ENCODE results near the gene NFAM1.

DNA sequence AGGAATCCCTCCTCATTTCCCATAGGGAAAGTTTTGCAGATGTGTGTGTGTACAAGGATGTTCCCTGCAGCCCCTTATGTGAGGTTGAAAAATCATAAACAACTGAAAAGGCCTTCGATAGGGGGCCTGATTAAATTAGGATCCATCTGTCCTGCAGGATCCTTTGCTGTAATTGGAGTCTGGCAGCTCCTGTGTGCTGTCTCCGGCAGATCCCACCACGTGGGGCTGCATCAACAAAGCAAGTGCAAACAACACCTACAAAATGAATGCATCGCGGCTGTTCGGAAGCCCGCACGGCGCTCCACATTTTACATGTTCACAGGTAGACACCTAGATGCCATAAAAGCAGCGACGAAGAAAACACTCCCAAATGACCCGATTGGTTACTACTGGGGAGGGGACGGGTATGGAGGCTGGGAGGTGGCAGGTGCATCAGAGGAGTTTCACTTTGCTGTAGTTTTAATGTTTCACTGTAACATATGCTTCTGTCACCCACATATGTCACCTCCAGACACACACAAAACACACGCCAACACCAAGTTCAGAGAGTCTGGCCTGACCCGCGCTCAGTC, 52.2 kb downstream of the NFAM1 start:
- TF ChIP-seq, protein P1, sequence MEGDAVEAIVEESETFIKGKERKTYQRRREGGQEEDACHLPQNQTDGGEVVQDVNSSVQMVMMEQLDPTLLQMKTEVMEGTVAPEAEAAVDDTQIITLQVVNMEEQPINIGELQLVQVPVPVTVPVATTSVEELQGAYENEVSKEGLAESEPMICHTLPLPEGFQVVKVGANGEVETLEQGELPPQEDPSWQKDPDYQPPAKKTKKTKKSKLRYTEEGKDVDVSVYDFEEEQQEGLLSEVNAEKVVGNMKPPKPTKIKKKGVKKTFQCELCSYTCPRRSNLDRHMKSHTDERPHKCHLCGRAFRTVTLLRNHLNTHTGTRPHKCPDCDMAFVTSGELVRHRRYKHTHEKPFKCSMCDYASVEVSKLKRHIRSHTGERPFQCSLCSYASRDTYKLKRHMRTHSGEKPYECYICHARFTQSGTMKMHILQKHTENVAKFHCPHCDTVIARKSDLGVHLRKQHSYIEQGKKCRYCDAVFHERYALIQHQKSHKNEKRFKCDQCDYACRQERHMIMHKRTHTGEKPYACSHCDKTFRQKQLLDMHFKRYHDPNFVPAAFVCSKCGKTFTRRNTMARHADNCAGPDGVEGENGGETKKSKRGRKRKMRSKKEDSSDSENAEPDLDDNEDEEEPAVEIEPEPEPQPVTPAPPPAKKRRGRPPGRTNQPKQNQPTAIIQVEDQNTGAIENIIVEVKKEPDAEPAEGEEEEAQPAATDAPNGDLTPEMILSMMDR (IDR thresholded peaks at IDR 0.05), result no peak
- no peak for TF ChIP-seq POLR2A (IDR thresholded peaks at IDR 0.05)

Data from uterus (tissue), 2 donors.